ENCODE results near the gene ERCC6L2. TPM values are rescaled to one million over a fixed set of nuclear protein-coding genes. Genes with fewer than 3 reads are reported as not detected.

The ERCC6L2 gene
- total RNA-seq, 1 donor from 2014 or later, result 33.7 TPM

- Mint-ChIP-seq H3K36me3 (ENCODE audit: low read depth) (peaks cover 33% of the 10 kb centered on the region), H3K4me1 (ENCODE audit: low read depth) (peaks cover 33% of the 10 kb centered on the region), H3K27ac (no peak overlapping the region), H3K27me3 (ENCODE audit: insufficient read depth) (no peaks in the 10 kb centered on the region), H3K9me3 (peaks cover 3% of the 10 kb centered on the region), H3K4me3 (no peak overlapping the region)
- DNase-seq (ENCODE audit: low spot score), result no peak
- intact Hi-C loops (cut with micrococcal nuclease), result no loop called here
Measured at GRCh38 chr9:95978106-95978505, 102.6 kb downstream of the ERCC6L2 start.

DNA sequence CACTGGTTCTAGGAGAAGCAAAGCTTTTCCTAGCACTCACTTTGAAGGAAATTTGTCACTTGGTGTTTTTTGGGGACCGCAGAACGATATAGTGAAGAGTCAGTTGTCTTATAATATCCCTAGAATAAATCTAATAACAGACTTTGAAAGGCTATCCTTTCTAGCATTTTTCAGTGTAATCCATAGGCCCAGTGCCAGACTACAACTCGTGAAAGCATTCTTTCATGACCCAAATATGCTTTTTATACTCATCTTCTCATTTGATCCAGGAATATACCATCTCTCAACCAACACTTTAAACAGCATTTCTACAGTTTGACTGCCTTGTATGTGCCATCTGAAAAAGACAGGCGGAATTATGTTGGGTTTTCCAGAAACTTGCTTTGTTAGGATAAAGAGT, 104.0 kb downstream of the ERCC6L2 start:
- no peak for DNase-seq (ENCODE audit: low spot score)
- Mint-ChIP-seq H3K4me3 (no peak overlapping the region), H3K27me3 (ENCODE audit: insufficient read depth) (no peaks in the 10 kb centered on the region), H3K27ac (no peak overlapping the region), H3K36me3 (ENCODE audit: low read depth) (peaks cover 27% of the 10 kb centered on the region), H3K9me3 (no peaks in the 10 kb centered on the region), H3K4me1 (ENCODE audit: low read depth) (peaks cover 24% of the 10 kb centered on the region)
- intact Hi-C loops (cut with micrococcal nuclease), result no loop called here

DNA sequence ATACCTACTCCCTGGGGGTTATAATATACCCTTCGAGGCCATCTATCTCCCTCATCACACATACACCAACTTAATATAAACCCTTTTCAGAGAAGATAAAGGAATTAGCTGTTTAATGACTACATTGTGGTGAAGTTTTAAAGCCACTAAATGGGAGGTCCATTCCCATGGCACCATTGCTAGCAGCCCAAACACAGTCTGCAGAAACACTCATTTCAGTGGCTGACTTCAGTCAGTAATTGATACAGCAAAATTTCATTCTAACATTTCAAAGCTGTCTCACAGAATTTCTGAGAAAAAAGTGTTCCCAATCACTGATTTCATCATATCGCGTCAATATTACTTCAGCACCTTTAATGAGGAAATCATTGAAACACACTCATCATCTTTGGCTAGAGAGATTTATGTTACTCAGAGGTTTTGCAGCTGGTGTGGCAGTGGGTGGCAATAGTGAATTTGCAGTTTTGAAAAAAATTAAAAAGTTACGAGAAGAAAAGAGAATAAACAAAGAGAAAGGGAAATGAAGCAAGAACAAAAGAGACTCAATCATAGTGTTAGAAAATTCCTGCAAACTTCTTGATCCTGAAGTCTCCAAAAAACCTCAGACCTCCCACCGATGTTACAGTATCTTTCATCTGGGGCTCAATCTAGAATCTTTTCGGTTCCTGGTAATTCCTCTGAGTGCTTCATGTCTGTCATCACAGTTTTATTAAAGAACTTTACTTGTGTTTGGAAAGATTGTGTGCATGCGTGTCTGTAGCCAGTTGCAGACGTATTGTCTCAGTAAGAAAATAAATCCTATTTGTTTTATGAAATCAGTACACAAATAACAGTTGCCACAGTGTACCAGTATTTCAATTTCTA, 105.0 kb downstream of the ERCC6L2 start:
- Mint-ChIP-seq H3K4me1 (ENCODE audit: low read depth) (peaks cover 17% of the 10 kb centered on the region), H3K4me3 (no peak overlapping the region), H3K36me3 (ENCODE audit: low read depth) (peaks cover 26% of the 10 kb centered on the region), H3K27me3 (ENCODE audit: insufficient read depth) (no peaks in the 10 kb centered on the region), H3K27ac (no peak overlapping the region), H3K9me3 (no peaks in the 10 kb centered on the region)
- intact Hi-C loops (cut with micrococcal nuclease), result no loop called here
- no peak for DNase-seq (ENCODE audit: low spot score)

DNA sequence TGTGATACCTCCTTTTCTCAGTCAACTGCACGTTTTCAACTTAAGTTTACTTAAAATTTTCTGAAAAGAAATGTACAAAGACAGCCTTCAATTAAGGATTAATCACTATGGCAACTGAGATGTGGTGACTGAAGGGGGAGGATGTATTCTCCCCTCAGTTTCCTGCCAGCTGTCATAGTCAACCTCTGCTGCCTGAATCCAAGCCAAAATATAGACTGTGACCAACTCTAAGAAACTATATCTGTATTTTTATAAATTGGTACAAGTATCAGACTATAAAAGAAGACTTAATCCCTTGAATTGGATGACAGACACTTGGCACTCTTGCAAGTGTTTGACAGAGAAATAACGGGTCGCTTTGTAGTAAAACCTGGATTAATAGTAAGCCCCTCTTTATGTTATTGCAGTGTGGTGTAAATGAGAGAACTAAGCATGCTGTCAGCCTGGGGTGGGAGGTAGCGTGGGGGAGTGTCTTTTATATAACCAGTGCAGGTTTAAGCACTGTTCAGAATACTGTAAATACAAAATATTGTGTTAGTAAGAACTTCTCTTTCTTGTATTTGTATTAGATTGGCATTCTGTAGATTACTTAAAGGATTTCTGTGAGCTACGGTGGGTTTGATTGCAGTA, 106.4 kb downstream of the ERCC6L2 start:
- DNase-seq (ENCODE audit: low spot score), result no peak
- Mint-ChIP-seq H3K9me3 (peaks cover 9% of the 10 kb centered on the region), H3K4me3 (no peak overlapping the region), H3K27me3 (ENCODE audit: insufficient read depth) (no peaks in the 10 kb centered on the region), H3K36me3 (ENCODE audit: low read depth) (peaks cover 34% of the 10 kb centered on the region), H3K27ac (no peak overlapping the region), H3K4me1 (ENCODE audit: low read depth) (peaks cover 17% of the 10 kb centered on the region)
- intact Hi-C loops (cut with micrococcal nuclease), result no loop called here

- no peak overlapping the region for H3K27ac Mint-ChIP-seq
- H3K4me1 Mint-ChIP-seq (ENCODE audit: low read depth), result peaks cover 13% of the 10 kb centered on the region
- DNase-seq (ENCODE audit: low spot score), result no peak
- H3K4me3 Mint-ChIP-seq, result no peak overlapping the region
- intact Hi-C loops (cut with micrococcal nuclease), result no loop called here
- H3K36me3 Mint-ChIP-seq (ENCODE audit: low read depth), result peaks cover 36% of the 10 kb centered on the region
- H3K9me3 Mint-ChIP-seq, result peaks cover 24% of the 10 kb centered on the region
- H3K27me3 Mint-ChIP-seq (ENCODE audit: insufficient read depth), result no peaks in the 10 kb centered on the region
Measured at GRCh38 chr9:95985440-95986055, 110.1 kb downstream of the ERCC6L2 start.

DNA sequence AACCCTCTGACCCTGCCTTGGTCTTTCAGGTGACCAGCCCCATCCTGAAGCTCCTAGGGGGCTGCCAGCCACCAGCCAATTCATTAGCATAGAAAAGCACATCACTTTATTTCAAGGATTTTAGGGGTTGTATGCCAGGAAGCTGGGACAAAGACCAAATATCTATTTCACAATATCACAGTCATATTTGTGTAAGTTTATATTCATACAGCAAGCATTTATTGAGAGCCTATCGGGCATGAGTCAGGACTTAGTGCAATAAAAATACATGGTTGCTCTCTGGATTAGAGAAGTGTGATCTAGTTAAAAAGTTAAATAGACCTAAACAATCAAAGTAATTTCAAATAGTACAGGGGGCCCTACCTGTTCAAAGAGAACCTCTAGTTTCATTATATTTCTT, 113.8 kb downstream of the ERCC6L2 start:
- no peaks in the 10 kb centered on the region for H3K4me1 Mint-ChIP-seq (ENCODE audit: low read depth)
- peaks cover 24% of the 10 kb centered on the region for H3K9me3 Mint-ChIP-seq

GRCh38 chr9:95991326-95991725, 115.8 kb downstream of the ERCC6L2 start:
- Mint-ChIP-seq H3K36me3 (ENCODE audit: low read depth) (peaks cover 34% of the 10 kb centered on the region), H3K27ac (no peak overlapping the region), H3K27me3 (ENCODE audit: insufficient read depth) (no peaks in the 10 kb centered on the region), H3K4me1 (ENCODE audit: low read depth) (peaks cover 7% of the 10 kb centered on the region), H3K9me3 (peaks cover 19% of the 10 kb centered on the region), H3K4me3 (no peak overlapping the region)
- DNase-seq (ENCODE audit: low spot score), result no peak
- intact Hi-C loops (cut with micrococcal nuclease), result no loop called here

More for the DNA sequence above, 113.8 kb downstream of the ERCC6L2 start:
- Mint-ChIP-seq H3K36me3 (ENCODE audit: low read depth) (peaks cover 38% of the 10 kb centered on the region), H3K27ac (no peak overlapping the region), H3K4me3 (no peak overlapping the region), H3K27me3 (ENCODE audit: insufficient read depth) (no peaks in the 10 kb centered on the region)
- intact Hi-C loops (cut with micrococcal nuclease), result no loop called here
- no peak for DNase-seq (ENCODE audit: low spot score)

- intact Hi-C loops (cut with micrococcal nuclease), result no loop called here
- peaks cover 28% of the 10 kb centered on the region for H3K36me3 Mint-ChIP-seq (ENCODE audit: low read depth)
- peaks cover 9% of the 10 kb centered on the region for H3K9me3 Mint-ChIP-seq
- peaks cover 11% of the 10 kb centered on the region for H3K4me1 Mint-ChIP-seq (ENCODE audit: low read depth)
- no peak overlapping the region for H3K27ac Mint-ChIP-seq
- H3K4me3 Mint-ChIP-seq, result no peak overlapping the region
- no peaks in the 10 kb centered on the region for H3K27me3 Mint-ChIP-seq (ENCODE audit: insufficient read depth)
- no peak for DNase-seq (ENCODE audit: low spot score)
Measured at GRCh38 chr9:95992536-95992935, 117.0 kb downstream of the ERCC6L2 start.

GRCh38 chr9:95993337-95993736, 117.8 kb downstream of the ERCC6L2 start:
- H3K36me3 Mint-ChIP-seq (ENCODE audit: low read depth), result peaks cover 29% of the 10 kb centered on the region
- H3K27me3 Mint-ChIP-seq (ENCODE audit: insufficient read depth), result no peaks in the 10 kb centered on the region
- H3K4me3 Mint-ChIP-seq, result no peak overlapping the region
- no peak overlapping the region for H3K27ac Mint-ChIP-seq
- intact Hi-C loops (cut with micrococcal nuclease), result no loop called here
- no peak for DNase-seq (ENCODE audit: low spot score)
- H3K9me3 Mint-ChIP-seq, result peaks cover 5% of the 10 kb centered on the region
- H3K4me1 Mint-ChIP-seq (ENCODE audit: low read depth), result peaks cover 11% of the 10 kb centered on the region

DNA sequence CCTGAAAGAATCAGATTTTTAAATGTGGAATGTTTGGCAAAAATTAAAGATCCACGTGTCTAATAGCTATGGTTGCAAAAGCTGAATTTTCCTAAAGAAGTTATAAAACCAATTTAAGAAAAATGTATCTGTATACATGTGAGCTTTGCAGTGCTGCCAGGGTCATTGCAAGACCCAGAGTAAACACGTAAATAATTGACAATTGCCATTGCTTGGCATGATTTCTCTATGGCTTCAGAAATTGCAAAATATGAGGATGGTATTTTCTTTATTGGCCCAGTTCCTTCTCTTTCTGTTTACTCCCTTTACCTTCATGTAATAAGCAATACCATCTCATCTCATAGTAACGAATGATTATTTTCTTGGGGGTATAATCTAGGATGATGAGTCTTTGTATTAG, 123.9 kb downstream of the ERCC6L2 start:
- no peaks in the 10 kb centered on the region for H3K27me3 Mint-ChIP-seq (ENCODE audit: insufficient read depth)
- peaks cover 11% of the 10 kb centered on the region for H3K4me1 Mint-ChIP-seq (ENCODE audit: low read depth)
- no peak overlapping the region for H3K27ac Mint-ChIP-seq
- H3K9me3 Mint-ChIP-seq, result peaks cover 14% of the 10 kb centered on the region
- H3K4me3 Mint-ChIP-seq, result no peak overlapping the region
- intact Hi-C loops (cut with micrococcal nuclease), result no loop called here
- peaks cover 26% of the 10 kb centered on the region for H3K36me3 Mint-ChIP-seq (ENCODE audit: low read depth)
- no peak for DNase-seq (ENCODE audit: low spot score)

DNA sequence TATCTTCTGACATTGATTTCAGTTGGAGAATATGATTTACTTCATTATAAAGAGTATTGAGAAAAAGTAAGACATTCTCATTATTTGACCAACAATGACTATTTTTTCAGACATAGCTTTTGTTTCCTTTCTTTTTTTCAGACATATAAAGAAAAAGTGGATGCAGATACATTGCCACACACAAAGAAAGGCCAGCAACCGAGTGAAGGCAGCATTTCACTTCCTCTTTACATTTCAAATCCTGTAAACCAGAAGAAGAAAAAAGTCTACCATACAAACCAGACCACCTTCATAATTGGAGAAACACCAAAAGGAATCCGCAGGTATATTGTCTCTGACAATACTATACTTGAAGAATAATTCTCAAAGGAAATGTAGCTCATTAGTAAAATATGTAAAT, 128.9 kb downstream of the ERCC6L2 start:
- no peak for DNase-seq (ENCODE audit: low spot score)
- H3K27ac Mint-ChIP-seq, result no peak overlapping the region
- H3K36me3 Mint-ChIP-seq (ENCODE audit: low read depth), result peaks cover 17% of the 10 kb centered on the region
- intact Hi-C loops (cut with micrococcal nuclease), result no loop called here
- H3K9me3 Mint-ChIP-seq, result peaks cover 14% of the 10 kb centered on the region
- H3K4me3 Mint-ChIP-seq, result no peak overlapping the region
- H3K27me3 Mint-ChIP-seq (ENCODE audit: insufficient read depth), result no peaks in the 10 kb centered on the region
- peaks cover 14% of the 10 kb centered on the region for H3K4me1 Mint-ChIP-seq (ENCODE audit: low read depth)

DNA sequence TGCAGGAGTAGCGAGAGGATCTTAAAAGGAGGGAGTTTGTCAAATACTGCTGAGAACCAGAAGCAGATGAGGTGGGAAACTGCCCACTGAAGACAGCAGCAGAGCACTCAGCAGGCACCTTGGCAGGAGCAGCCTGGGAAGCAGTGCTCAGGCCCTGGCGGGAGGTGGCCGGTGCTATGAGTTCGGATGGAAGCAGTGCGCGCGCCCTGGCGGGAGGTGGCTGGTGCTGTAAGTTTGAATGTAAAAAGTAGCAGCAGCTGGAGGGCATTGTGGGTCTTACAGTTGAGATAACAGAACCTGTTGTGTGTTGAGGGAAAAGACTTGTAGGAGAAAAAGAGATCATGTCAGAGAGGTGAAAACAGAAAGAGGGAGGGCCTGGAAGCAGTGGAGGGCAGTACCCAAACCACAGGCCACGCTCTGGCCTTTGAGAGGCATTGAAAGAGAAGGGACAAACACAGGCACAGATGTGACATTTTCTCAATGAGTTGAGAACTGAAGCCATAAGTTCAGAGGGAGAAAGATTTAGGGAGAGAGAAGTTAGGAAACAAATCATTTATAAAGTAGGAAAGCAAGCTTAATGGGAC, 130.9 kb downstream of the ERCC6L2 start:
- intact Hi-C loops (cut with micrococcal nuclease), result loop anchor here (5.0 kb wide), 1 partner anchor 34 kb away; no protein-coding TSS in a partner anchor
- Mint-ChIP-seq H3K36me3 (ENCODE audit: low read depth) (peaks cover 19% of the 10 kb centered on the region), H3K4me1 (ENCODE audit: low read depth) (peaks cover 34% of the 10 kb centered on the region), H3K9me3 (peaks cover 14% of the 10 kb centered on the region), H3K4me3 (no peak overlapping the region), H3K27ac (no peak overlapping the region), H3K27me3 (ENCODE audit: insufficient read depth) (no peaks in the 10 kb centered on the region)
- DNase-seq (ENCODE audit: low spot score), result no peak

DNA sequence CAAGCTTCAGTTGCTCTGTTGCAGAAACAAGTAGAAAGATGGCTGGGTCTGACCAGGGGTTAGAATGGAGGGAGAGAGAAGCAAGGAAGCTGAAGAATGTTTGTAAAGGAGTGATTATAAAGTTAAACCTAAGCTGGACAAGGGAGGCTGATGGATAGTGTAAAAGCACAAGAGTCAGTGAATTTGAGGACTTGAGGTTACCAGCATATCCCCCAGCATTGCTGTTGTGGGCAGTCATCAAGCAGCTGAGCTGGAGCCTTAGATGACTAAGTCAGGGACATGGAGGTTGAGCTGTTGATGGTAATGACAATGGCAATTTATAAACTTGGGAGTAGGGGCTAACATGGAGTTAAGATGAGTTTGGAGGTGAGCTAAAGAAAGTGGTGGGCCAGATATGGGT, 131.5 kb downstream of the ERCC6L2 start:
- intact Hi-C loops (cut with micrococcal nuclease), result loop anchor here (5.0 kb wide), 1 partner anchor 35 kb away; no protein-coding TSS in a partner anchor
- peaks cover 22% of the 10 kb centered on the region for H3K36me3 Mint-ChIP-seq (ENCODE audit: low read depth)
- peaks cover 38% of the 10 kb centered on the region for H3K4me1 Mint-ChIP-seq (ENCODE audit: low read depth)
- H3K27ac Mint-ChIP-seq, result no peak overlapping the region
- H3K9me3 Mint-ChIP-seq, result peaks cover 13% of the 10 kb centered on the region
- H3K27me3 Mint-ChIP-seq (ENCODE audit: insufficient read depth), result no peaks in the 10 kb centered on the region
- DNase-seq (ENCODE audit: low spot score), result no peak
- H3K4me3 Mint-ChIP-seq, result no peak overlapping the region

Measured in activated T-helper 1 cell treated with anti-CD3 and anti-CD28 coated beads, Interleukin-12 subunit alpha, Interleukin-12 subunit beta, Interleukin-2, Interleukin-4 antibody, amounts not matched to agents 30 ng/mL and 10 ng/mL and 1 ng/mL, durations not matched to agents 14 hours and 24 hours and 36 hours (primary cell).